OCI-LY3 (cell line): ENCODE data around the gene SWAP70.

Source experiments
- H2AFZ ChIP-seq: fragments of 200-600, 300-600 bp; shearing (Covaris generic); 2 replicates; pipeline ENCODE4 v1.6.0; 2014; ENCODE audit warnings: antibody characterized with exemption, low read depth, low read length
- H3K27ac ChIP-seq: fragments of 200-600, 300-600 bp; sonication (generic); 2 replicates; pipeline ENCODE4 v1.5.1; 2014; ENCODE audit warnings: mild to moderate bottlenecking, low read length, moderate library complexity, mixed read lengths
- H3K27me3 ChIP-seq: fragments of 200-600, 300-600 bp; sonication (generic); 2 replicates; pipeline ENCODE4 v1.6.1; 2014; ENCODE audit warnings: low read depth, low read length, mixed read lengths
- H3K36me3 ChIP-seq: fragments of 200-600, 300-600 bp; sonication (generic); replicated peaks from 2 replicates; pipeline ENCODE3; 2014; ENCODE audit warnings: low read depth, low read length, mixed read lengths
- H3K4me1 ChIP-seq: fragments of 300-600, 200-600 bp; sonication (generic); 2 replicates; pipeline ENCODE4 v1.6.1; 2014; ENCODE audit warnings: low read length, mixed read lengths
- H3K4me2 ChIP-seq: fragments of 200-600, 300-600 bp; sonication (generic); 2 replicates; pipeline ENCODE4 v1.6.1; 2014; ENCODE audit warnings: low read length, mixed read lengths
- H3K4me3 ChIP-seq: fragments of 300-600, 200-600 bp; sonication (generic); 2 replicates; pipeline ENCODE4 v1.5.1; 2014; ENCODE audit warnings: antibody characterized with exemption, mild to moderate bottlenecking, low read length, moderate library complexity
- H3K79me2 ChIP-seq: fragments of 300-600, 200-600 bp; shearing (Covaris generic); 2 replicates; pipeline ENCODE4 v1.6.1; 2014; ENCODE audit warnings: mild to moderate bottlenecking, low read length, mixed read lengths
- H3K9ac ChIP-seq: fragments of 300-600, 200-600 bp; shearing (Covaris generic); 2 replicates; pipeline ENCODE4 v1.6.0; 2014; ENCODE audit warnings: mild to moderate bottlenecking, low read length, moderate library complexity
- H3K9me3 ChIP-seq: fragments of 200-600, 300-600 bp; shearing (Covaris generic); 2 replicates; pipeline ENCODE4 v1.6.1; 2014; ENCODE audit warnings: low read length, mixed read lengths; ENCODE audit not compliant: insufficient read depth
- H4K20me1 ChIP-seq: fragments of 200-600, 300-600 bp; sonication (generic); 2 replicates; pipeline ENCODE4 v1.6.1; 2016; ENCODE audit warnings: low read length, mixed read lengths; ENCODE audit not compliant: insufficient read depth
- CTCF ChIP-seq: fragments of 200-600, 300-600 bp; sonication (generic); IDR thresholded peaks from 2 replicates; pipeline ENCODE4 v1.5.1; 2014; ENCODE audit warnings: antibody characterized with exemption, low read length, low read depth
- EZH2phosphoT487 ChIP-seq: fragments of 200-600 bp; shearing (Covaris generic); IDR thresholded peaks from 2 replicates; pipeline ENCODE4 v1.6.1; 2018; ENCODE audit warnings: antibody characterized with exemption, mixed run types, low read depth

Gene SWAP70

GRCh38 chr11:9688716-9689511 lies 25.0 kb downstream of the SWAP70 start:
- H3K4me1 ChIP-seq: peaks cover 85% of the 10 kb centered on the region
- peaks cover 82% of the 10 kb centered on the region for H4K20me1 ChIP-seq
- peaks cover 100% of the 10 kb centered on the region for H3K79me2 ChIP-seq
- H3K9ac ChIP-seq: peak overlapping the region; percentile 46
- H2AFZ ChIP-seq: no peak overlapping the region
- H3K4me2 ChIP-seq: peak overlapping the region; percentile 88
- peak overlapping the region; percentile 64 for H3K4me3 ChIP-seq
- peak overlapping the region; percentile 86 for H3K27ac ChIP-seq
- no peaks in the 10 kb centered on the region for H3K27me3 ChIP-seq
- H3K36me3 ChIP-seq: peaks cover 13% of the 10 kb centered on the region
- TF ChIP-seq CTCF (no peak), EZH2phosphoT487 (no peak)
- no peaks in the 10 kb centered on the region for H3K9me3 ChIP-seq

- H3K4me1 ChIP-seq: peaks cover 81% of the 10 kb centered on the region
- no peaks in the 10 kb centered on the region for H3K27me3 ChIP-seq
- no peaks in the 10 kb centered on the region for H3K9me3 ChIP-seq
- peaks cover 78% of the 10 kb centered on the region for H4K20me1 ChIP-seq
- H3K79me2 ChIP-seq: peaks cover 100% of the 10 kb centered on the region
- no peak overlapping the region for H2AFZ ChIP-seq
- H3K4me2 ChIP-seq: peak overlapping the region; percentile 88
- peaks cover 19% of the 10 kb centered on the region for H3K36me3 ChIP-seq
- peak overlapping the region; percentile 86 for H3K27ac ChIP-seq
- TF ChIP-seq CTCF (no peak), EZH2phosphoT487 (no peak)
- peak overlapping the region; percentile 64 for H3K4me3 ChIP-seq
- H3K9ac ChIP-seq: peak overlapping the region; percentile 46
These were observed 25.8 kb downstream of the SWAP70 start for GRCh38 chr11:9689721-9690120.

GRCh38 chr11:9691865-9692264 lies 28.0 kb downstream of the SWAP70 start:
- TF ChIP-seq CTCF (no peak), EZH2phosphoT487 (no peak)
- Histone ChIP-seq H2AFZ (no peak overlapping the region), H3K4me3 (peak overlapping the region; percentile 28; the same call in 1 of the 2 replicates), H3K4me1 (peaks cover 79% of the 10 kb centered on the region), H3K27ac (peak overlapping the region; percentile 77), H3K9me3 (no peaks in the 10 kb centered on the region), H4K20me1 (peaks cover 75% of the 10 kb centered on the region), H3K4me2 (peak overlapping the region; percentile 75), H3K79me2 (peaks cover 100% of the 10 kb centered on the region), H3K36me3 (peaks cover 24% of the 10 kb centered on the region), H3K27me3 (no peaks in the 10 kb centered on the region), H3K9ac (peak overlapping the region; percentile 45)

GRCh38 chr11:9692691-9693090 lies 28.8 kb downstream of the SWAP70 start:
- Histone ChIP-seq H3K4me2 (peak overlapping the region; percentile 75), H4K20me1 (peaks cover 72% of the 10 kb centered on the region), H3K27me3 (no peaks in the 10 kb centered on the region), H3K4me3 (peak overlapping the region; percentile 54), H3K36me3 (peaks cover 26% of the 10 kb centered on the region), H3K9me3 (no peaks in the 10 kb centered on the region), H3K27ac (peak overlapping the region; percentile 77), H3K4me1 (peaks cover 76% of the 10 kb centered on the region), H3K9ac (peak overlapping the region; percentile 56), H2AFZ (no peak overlapping the region), H3K79me2 (peaks cover 99% of the 10 kb centered on the region)
- no peak for TF ChIP-seq EZH2phosphoT487
